GM12801 (cell line): ENCODE data around the gene FLVCR2.

Source experiments
- TF ChIP-seq, protein P1 (sequence below): IDR thresholded peaks from one replicate; pipeline ENCODE4 v1.5.1; 2011; ENCODE audit warnings: control low read depth; ENCODE audit not compliant: insufficient read length; ENCODE audit errors: extremely low read depth

FLVCR2 gene

DNA sequence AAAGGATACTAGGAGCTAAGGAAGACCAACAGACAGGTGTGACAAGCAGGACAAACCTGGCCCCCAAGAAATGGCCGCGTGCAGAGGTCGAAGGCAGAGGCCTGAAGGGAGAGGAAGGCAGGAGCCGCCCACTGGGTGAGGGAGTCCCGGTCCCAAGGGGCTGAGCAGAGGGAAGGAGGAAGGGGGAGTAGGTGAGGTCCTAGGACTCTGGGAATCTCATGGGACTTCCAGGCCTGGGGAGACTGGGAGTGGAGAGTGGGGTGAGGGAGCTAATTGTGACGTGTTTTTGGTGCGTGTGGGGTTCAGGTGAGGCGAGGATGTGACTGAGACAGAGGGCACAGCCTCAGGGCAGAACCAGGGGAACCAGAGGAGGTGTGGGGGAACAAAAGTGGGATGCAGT lies 11.7 kb upstream of the FLVCR2 start:
- TF ChIP-seq, protein P1, sequence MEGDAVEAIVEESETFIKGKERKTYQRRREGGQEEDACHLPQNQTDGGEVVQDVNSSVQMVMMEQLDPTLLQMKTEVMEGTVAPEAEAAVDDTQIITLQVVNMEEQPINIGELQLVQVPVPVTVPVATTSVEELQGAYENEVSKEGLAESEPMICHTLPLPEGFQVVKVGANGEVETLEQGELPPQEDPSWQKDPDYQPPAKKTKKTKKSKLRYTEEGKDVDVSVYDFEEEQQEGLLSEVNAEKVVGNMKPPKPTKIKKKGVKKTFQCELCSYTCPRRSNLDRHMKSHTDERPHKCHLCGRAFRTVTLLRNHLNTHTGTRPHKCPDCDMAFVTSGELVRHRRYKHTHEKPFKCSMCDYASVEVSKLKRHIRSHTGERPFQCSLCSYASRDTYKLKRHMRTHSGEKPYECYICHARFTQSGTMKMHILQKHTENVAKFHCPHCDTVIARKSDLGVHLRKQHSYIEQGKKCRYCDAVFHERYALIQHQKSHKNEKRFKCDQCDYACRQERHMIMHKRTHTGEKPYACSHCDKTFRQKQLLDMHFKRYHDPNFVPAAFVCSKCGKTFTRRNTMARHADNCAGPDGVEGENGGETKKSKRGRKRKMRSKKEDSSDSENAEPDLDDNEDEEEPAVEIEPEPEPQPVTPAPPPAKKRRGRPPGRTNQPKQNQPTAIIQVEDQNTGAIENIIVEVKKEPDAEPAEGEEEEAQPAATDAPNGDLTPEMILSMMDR, result no peak

DNA sequence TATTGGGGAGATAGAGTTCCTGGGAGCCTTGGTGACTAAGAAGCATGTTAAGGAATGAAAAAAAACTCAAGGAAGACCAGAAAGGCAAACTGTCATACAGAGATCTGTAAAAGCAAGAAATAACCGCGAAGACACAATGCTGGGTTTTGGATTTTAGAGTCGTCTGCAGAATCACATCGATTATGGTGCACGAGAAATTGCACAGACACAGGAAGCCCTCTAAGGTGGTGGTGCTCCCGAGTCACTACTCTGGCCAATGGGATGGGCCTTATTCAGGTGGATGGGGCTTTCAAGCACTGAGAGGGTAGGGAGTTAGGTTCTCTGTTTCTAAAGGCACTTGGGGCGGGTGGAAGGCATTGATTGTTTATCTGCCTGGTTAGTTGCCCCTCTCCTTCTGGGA lies 10.3 kb upstream of the FLVCR2 start:
- TF ChIP-seq, protein P1, result no peak

- TF ChIP-seq, protein P1, result no peak
Measured at GRCh38 chr14:75568791-75569190, 9.6 kb upstream of the FLVCR2 start.

GRCh38 chr14:75570797-75571196 lies 7.6 kb upstream of the FLVCR2 start:
- TF ChIP-seq, protein P1, result no peak

DNA sequence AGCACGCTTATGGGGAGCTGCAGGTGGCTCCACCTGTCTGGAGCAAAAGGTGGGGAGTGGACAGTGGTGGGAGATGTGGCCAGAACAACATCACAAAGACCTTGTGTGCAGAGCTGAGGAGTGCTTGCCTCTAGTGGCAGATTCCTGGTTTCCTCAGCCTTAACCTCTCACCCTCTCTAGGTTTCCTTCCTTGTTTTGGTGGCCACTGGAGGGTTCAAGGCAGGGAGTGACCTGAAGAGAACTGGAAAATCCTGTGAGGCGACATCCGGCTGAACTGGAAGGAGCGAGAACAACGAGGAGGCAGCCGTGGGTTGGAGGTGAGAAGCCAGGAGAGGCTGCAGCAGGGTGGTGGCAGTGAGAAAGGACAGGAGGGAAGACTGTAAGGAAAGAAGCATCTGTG lies 6.3 kb upstream of the FLVCR2 start:
- TF ChIP-seq, protein P1, result no peak

DNA sequence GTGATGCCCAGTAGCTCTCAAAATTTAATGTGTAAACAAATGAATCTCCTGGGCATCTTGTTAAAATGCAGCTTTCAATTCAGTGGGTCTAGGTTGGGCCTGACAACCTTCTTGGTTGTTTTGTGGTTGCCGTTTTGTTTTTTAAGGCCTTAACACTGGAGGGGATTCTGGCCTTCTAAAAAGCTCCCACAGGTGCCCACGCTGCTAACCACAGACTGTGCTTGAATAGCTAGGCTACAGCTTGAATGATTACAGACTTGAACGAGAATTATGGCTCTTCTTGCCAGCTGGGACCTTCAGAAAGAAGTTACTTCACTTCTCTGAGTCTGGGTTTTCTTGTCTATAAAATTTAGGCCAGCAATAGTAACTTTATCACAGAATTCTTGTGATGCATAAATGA lies 1.3 kb upstream of the FLVCR2 start:
- TF ChIP-seq, protein P1, result no peak

DNA sequence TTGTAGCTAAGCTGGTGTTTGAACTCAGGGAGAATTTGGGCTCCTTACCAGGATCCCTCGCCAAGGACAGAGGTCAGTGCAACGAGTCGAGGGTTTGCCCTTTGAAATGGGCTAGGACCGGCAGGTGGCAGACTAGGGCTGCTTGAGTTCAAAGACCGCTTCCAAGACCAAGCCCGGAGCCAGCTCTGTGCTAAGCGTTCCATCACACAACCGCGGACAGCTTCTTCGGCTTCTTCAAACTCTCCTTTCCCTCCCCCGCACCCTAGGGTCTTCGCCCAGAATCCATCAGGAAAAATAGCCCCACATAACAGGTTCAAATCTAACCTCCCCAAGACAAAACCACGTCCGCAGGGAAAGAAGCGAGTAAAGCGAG lies 705 bp upstream of the FLVCR2 start:
- TF ChIP-seq, protein P1, result no peak
